Endothelial cell of umbilical vein (primary cell): Measurements from ENCODE around the gene MPC2. TPM values are rescaled to one million over a fixed set of nuclear protein-coding genes. Genes with fewer than 3 reads are reported as not detected.

ENCODE experiments used
- BruUV-seq: library from RNA; stranded (reverse); fragments of 400-500 nt; replicated peaks from 2 replicates; lab custom pipeline; 2021; lab: Mats Ljungman, UMichigan
- CTCF ChIA-PET: fragments of 300-600, 350-600 bp; sonication (Branson Sonifier 250); formaldehyde crosslinking; loops from one replicate; lab custom pipeline; 2021; ENCODE audit warnings: antibody characterized with exemption, inconsistent platforms; lab: Charles Lee
- POLR2A ChIA-PET: fragments of 300-600, 350-600 bp; sonication (Branson Sonifier 250); formaldehyde crosslinking; loops from one replicate; lab custom pipeline; 2021; ENCODE audit warnings: antibody characterized with exemption, inconsistent platforms; lab: Charles Lee
- DNase-seq: peaks from one replicate; pipeline ENCODE4 v3.0.0-alpha.2; 2011; ENCODE audit warnings: low read depth, low spot score
- FAIRE-seq: peaks from 2 replicates; lab custom pipeline; 2011; peaks lifted over from hg19 to GRCh38; lab: Jason Lieb, UNC
- H2AFZ ChIP-seq: 2 replicates; pipeline ENCODE4 v1.6.0; 2012; ENCODE audit warnings: low read depth, low read length, control low read depth, inconsistent platforms
- H3K27ac ChIP-seq: 2 replicates; pipeline ENCODE4 v1.5.1; 2011; ENCODE audit warnings: low read depth, mild to moderate bottlenecking, control low read depth, low read length, moderate library complexity; ENCODE audit not compliant: insufficient read depth
- H3K27me3 ChIP-seq, 2 experiments: 2 replicates each; pipeline versions ENCODE4 v1.6.0 to v1.6.1; 2011; ENCODE audit warnings: low read length in 2 of 2, mixed read lengths in 1 of 2; ENCODE audit not compliant: control insufficient read depth in 2 of 2, insufficient read depth in 2 of 2
- H3K36me3 ChIP-seq, 2 experiments: 2 replicates in 1 of 2; 3 replicates in 1 of 2; pipeline ENCODE4 v1.5.1; 2011; ENCODE audit warnings: low read length in 2 of 2, mild to moderate bottlenecking in 1 of 2, moderate library complexity in 1 of 2; ENCODE audit not compliant: control insufficient read depth in 2 of 2, insufficient read depth in 2 of 2; ENCODE audit errors: extremely low read depth in 1 of 2
- H3K4me1 ChIP-seq: 3 replicates; pipeline ENCODE4 v1.5.1; 2011; ENCODE audit warnings: mild to moderate bottlenecking, low read length; ENCODE audit not compliant: control insufficient read depth, insufficient read depth; ENCODE audit errors: extremely low read depth
- H3K4me2 ChIP-seq: 2 replicates; pipeline ENCODE4 v1.6.1; 2011; ENCODE audit warnings: low read length, control low read depth, mixed read lengths; ENCODE audit not compliant: insufficient read depth
- H3K4me3 ChIP-seq, 3 experiments: fragments of 200-600 bp in 1 of 3; sonication (generic), shearing (Covaris generic) in 1 of 3; replicated peaks in 1 of 3; 2 replicates each; pipeline ENCODE4 v1.5.1; 2011 to 2016; ENCODE audit warnings: control low read depth in 3 of 3, low read length in 3 of 3, mild to moderate bottlenecking in 2 of 3, inconsistent platforms in 1 of 3, low read depth in 1 of 3, moderate library complexity in 1 of 3; ENCODE audit not compliant: insufficient read depth in 1 of 3
- H3K79me2 ChIP-seq: 2 replicates; pipeline ENCODE4 v1.6.0; 2012; ENCODE audit warnings: low read length, inconsistent platforms; ENCODE audit not compliant: control insufficient read depth, insufficient read depth
- H3K9ac ChIP-seq: replicated peaks from 2 replicates; pipeline ENCODE3; 2011; ENCODE audit warnings: low read length, control low read depth; ENCODE audit not compliant: insufficient read depth; ENCODE audit errors: extremely low read depth
- H3K9me1 ChIP-seq: replicated peaks from 3 replicates; pipeline ENCODE4 v1.6.0; 2011; ENCODE audit warnings: mild to moderate bottlenecking, low read length; ENCODE audit not compliant: control insufficient read depth, insufficient read depth; ENCODE audit errors: extremely low read depth
- H3K9me3 ChIP-seq: replicated peaks from 2 replicates; pipeline ENCODE4 v1.5.1; 2012; ENCODE audit warnings: low read length, inconsistent platforms; ENCODE audit not compliant: control insufficient read depth, insufficient read depth
- H4K20me1 ChIP-seq: replicated peaks from 2 replicates; pipeline ENCODE3; 2011; ENCODE audit warnings: mild to moderate bottlenecking, low read length; ENCODE audit not compliant: control insufficient read depth, insufficient read depth; ENCODE audit errors: extremely low read depth
- JUN ChIP-seq: IDR thresholded peaks from 2 replicates; pipeline ENCODE4 v1.6.1; 2011; ENCODE audit warnings: borderline replicate concordance, low read depth; ENCODE audit not compliant: insufficient read length, insufficient read depth
- MAX ChIP-seq: IDR thresholded peaks from 2 replicates; pipeline ENCODE4 v1.6.1; 2011; ENCODE audit not compliant: insufficient read depth, insufficient read length
- MYC ChIP-seq: IDR thresholded peaks from one replicate; pipeline ENCODE4 v1.6.1; 2011; ENCODE audit warnings: mild to moderate bottlenecking, low read depth, low read length
- POLR2AphosphoS5 ChIP-seq: IDR thresholded peaks from 2 replicates; pipeline ENCODE4 v1.6.1; 2012; ENCODE audit warnings: low read depth, mild to moderate bottlenecking, control low read depth, low read length, moderate library complexity; ENCODE audit not compliant: insufficient read depth
- dilution Hi-C: fragments of 300-500 bp; cut with MboI; formaldehyde crosslinking; loops from one replicate; pipeline ENCODE4 v1.15.0; 2019; ENCODE audit warnings: low sequenced_read_pairs; ENCODE audit not compliant: extremely low pct_ligation_motif_present
- intact Hi-C: fragments of 100-400 bp; cut with micrococcal nuclease; formaldehyde crosslinking; loops from one replicate; pipeline ENCODE4 v1.10.0; 2022
- polyA plus RNA-seq, 4 experiments: library from polyadenylated mRNA; depleted of rRNA in 3 of 4; stranded (reverse) in 3 of 4; unstranded in 1 of 4; fragments of >200 nt; gene quantifications; 2 replicates each; pipeline versions ENCODE4 v1.2.1 to v1.2.3, GENCODE V29; 2011 to 2012; ENCODE audit warnings: missing spikeins in 1 of 4
- total RNA-seq: library from RNA; stranded (reverse); gene quantifications from 2 replicates; pipeline ENCODE4 v1.2.3, GENCODE V29; 2021
- TF ChIP-seq, protein P1 (sequence below), 2 donors: IDR thresholded peaks; 1 replicate in 1 of 2; 2 replicates in 1 of 2; pipeline ENCODE4 v1.5.1; 2011; ENCODE audit warnings: low read length in 2 of 2, mild to moderate bottlenecking in 2 of 2, moderate library complexity in 2 of 2, control low read depth in 1 of 2, inconsistent platforms in 1 of 2, low read depth in 1 of 2; ENCODE audit not compliant: insufficient read depth in 1 of 2; ENCODE audit errors: extremely low read depth in 1 of 2

The MPC2 gene
- total and polyA plus RNA-seq, 2 donors (not counting 3 experiments of a cell fraction or from before 2014, with no cell fraction given) = 14.9 to 35.8 TPM

DNA sequence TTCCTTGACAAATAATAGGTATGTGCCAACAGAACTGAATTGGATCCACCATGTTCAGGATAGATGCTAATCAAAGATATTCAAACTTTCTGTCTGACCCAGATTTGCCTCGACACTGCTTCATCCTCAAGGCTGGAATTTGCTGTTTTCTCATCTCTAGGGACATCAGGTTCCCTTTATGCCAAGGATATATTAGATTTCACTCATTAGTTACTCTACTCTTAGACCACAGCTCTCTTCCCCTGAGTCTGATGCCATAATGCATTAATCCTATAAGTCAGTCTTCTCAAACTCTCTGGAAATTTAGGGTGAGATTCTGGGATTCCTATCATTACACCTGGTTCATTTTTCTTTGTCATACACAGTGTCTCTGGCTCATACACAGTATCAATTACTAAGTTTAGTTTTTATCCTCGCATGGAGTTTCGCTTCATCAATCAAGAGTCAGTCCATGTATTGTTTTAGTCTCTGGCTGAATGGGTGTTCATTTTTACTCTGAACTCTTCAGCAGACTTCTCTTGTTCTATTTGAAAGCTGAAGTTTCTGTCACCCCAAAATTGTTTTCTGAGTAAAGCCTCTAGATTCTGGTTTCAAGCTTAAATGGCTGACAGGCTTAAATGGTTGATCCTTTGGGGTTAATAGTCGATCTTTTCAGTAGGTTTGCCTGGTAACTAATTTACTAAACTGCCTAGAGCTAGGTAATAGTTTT, 9.7 kb downstream of the MPC2 start:
- no peaks in the 10 kb centered on the region for H3K79me2 ChIP-seq
- H3K9ac ChIP-seq = no peak overlapping the region
- no peak overlapping the region for H2AFZ ChIP-seq
- POLR2A ChIA-PET = no interaction called here
- dilution Hi-C loops = no loop called here
- DNase-seq (no peak), FAIRE-seq (no peak)
- no peak for TF ChIP-seq MYC
- intact Hi-C loops = loop anchor here (1.0 kb wide), 1 partner anchor 9 kb away; the partner anchor contains the start of gene DCAF6
- H3K27me3 ChIP-seq = no peaks in the 10 kb centered on the region
- H3K9me3 ChIP-seq = no peaks in the 10 kb centered on the region
- H3K4me3 ChIP-seq = no peak overlapping the region
- CTCF ChIA-PET = interaction anchor here (1.7 kb wide), 1 partner anchor 22 kb away, joined by 3 read pairs; no protein-coding TSS in a partner anchor
- no peak overlapping the region for H3K27ac ChIP-seq
- H3K4me1 ChIP-seq = peaks cover 5% of the 10 kb centered on the region
- no peaks in the 10 kb centered on the region for H3K9me1 ChIP-seq
- H3K4me2 ChIP-seq = no peak overlapping the region
- no peaks in the 10 kb centered on the region for H3K36me3 ChIP-seq
- no TSS peak for BruUV-seq
- H4K20me1 ChIP-seq = no peaks in the 10 kb centered on the region

GRCh38 chr1:167926486-167926997, 10.3 kb downstream of the MPC2 start:
- H3K4me3 ChIP-seq = no peak overlapping the region
- no peaks in the 10 kb centered on the region for H4K20me1 ChIP-seq
- H3K4me2 ChIP-seq = no peak overlapping the region
- no peak for DNase-seq
- no peaks in the 10 kb centered on the region for H3K9me3 ChIP-seq
- peaks cover 5% of the 10 kb centered on the region for H3K4me1 ChIP-seq
- no peaks in the 10 kb centered on the region for H3K27me3 ChIP-seq
- FAIRE-seq = no peak
- CTCF ChIA-PET = no interaction called here
- H3K9ac ChIP-seq = no peak overlapping the region
- POLR2A ChIA-PET = no interaction called here
- intact Hi-C loops (no loop called here), dilution Hi-C loops (no loop called here)
- no TSS peak for BruUV-seq
- no peaks in the 10 kb centered on the region for H3K36me3 ChIP-seq
- TF ChIP-seq, protein P1, sequence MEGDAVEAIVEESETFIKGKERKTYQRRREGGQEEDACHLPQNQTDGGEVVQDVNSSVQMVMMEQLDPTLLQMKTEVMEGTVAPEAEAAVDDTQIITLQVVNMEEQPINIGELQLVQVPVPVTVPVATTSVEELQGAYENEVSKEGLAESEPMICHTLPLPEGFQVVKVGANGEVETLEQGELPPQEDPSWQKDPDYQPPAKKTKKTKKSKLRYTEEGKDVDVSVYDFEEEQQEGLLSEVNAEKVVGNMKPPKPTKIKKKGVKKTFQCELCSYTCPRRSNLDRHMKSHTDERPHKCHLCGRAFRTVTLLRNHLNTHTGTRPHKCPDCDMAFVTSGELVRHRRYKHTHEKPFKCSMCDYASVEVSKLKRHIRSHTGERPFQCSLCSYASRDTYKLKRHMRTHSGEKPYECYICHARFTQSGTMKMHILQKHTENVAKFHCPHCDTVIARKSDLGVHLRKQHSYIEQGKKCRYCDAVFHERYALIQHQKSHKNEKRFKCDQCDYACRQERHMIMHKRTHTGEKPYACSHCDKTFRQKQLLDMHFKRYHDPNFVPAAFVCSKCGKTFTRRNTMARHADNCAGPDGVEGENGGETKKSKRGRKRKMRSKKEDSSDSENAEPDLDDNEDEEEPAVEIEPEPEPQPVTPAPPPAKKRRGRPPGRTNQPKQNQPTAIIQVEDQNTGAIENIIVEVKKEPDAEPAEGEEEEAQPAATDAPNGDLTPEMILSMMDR (IDR thresholded peaks at IDR 0.05; ENCODE audit: extremely low read depth in 1 of 2, insufficient read depth in 1 of 2, low read depth in 1 of 2, low read length in 2 of 2) = no peak
- no peak for TF ChIP-seq MAX
- TF ChIP-seq POLR2AphosphoS5 = no peak
- TF ChIP-seq JUN = no peak
- no peak for TF ChIP-seq MYC
- no peaks in the 10 kb centered on the region for H3K9me1 ChIP-seq
- no peaks in the 10 kb centered on the region for H3K79me2 ChIP-seq
- H3K27ac ChIP-seq = no peak overlapping the region
- no peak overlapping the region for H2AFZ ChIP-seq
